Prostate gland (tissue), 2 donors: Measurements from ENCODE around the gene KRT34.

Source experiments
- POLR2A ChIP-seq: fragments of 450-650 bp; IDR thresholded peaks from one replicate; pipeline ENCODE4 v1.6.1; 2016; ENCODE audit warnings: antibody characterized with exemption, mild to moderate bottlenecking
- POLR2AphosphoS5 ChIP-seq: sonication (generic); formaldehyde crosslinking; IDR thresholded peaks from one replicate; pipeline ENCODE4 v1.6.1; 2017; ENCODE audit warnings: antibody characterized with exemption
- TF ChIP-seq, protein P1 (sequence below), 4 experiments: fragments of 200-600 bp in 2 of 4; fragments of 450-650 bp in 2 of 4; sonication (generic) in 2 of 4; IDR thresholded peaks; 1 replicate in 3 of 4; 2 replicates in 1 of 4; pipeline ENCODE4 v1.5.1; 2016 to 2019; ENCODE audit warnings: antibody characterized with exemption in 4 of 4, mild to moderate bottlenecking in 2 of 4, moderate library complexity in 2 of 4

- TF ChIP-seq, protein P1, sequence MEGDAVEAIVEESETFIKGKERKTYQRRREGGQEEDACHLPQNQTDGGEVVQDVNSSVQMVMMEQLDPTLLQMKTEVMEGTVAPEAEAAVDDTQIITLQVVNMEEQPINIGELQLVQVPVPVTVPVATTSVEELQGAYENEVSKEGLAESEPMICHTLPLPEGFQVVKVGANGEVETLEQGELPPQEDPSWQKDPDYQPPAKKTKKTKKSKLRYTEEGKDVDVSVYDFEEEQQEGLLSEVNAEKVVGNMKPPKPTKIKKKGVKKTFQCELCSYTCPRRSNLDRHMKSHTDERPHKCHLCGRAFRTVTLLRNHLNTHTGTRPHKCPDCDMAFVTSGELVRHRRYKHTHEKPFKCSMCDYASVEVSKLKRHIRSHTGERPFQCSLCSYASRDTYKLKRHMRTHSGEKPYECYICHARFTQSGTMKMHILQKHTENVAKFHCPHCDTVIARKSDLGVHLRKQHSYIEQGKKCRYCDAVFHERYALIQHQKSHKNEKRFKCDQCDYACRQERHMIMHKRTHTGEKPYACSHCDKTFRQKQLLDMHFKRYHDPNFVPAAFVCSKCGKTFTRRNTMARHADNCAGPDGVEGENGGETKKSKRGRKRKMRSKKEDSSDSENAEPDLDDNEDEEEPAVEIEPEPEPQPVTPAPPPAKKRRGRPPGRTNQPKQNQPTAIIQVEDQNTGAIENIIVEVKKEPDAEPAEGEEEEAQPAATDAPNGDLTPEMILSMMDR (IDR thresholded peaks at IDR 0.05), result no peak
- TF ChIP-seq POLR2A, result no peak
- no peak for TF ChIP-seq POLR2AphosphoS5
Measured at GRCh38 chr17:41424111-41424635, 42.1 kb upstream of the KRT34 start, which contains the start of gene KRT37.
